HG03097 (cell line): ENCODE measurements around the gene DOCK3.
"Not testable (repeated sequence)": the region's sequence is repeated elsewhere in the genome, so short reads cannot be mapped to it uniquely, and the experiment has no call there.

Experiments
- ATAC-seq: cut with Tn5 transposase; IDR thresholded peaks from one replicate; pipeline ENCODE4 v1.9.1; 2021; ENCODE audit not compliant: unreplicated experiment, low FRiP score

The DOCK3 gene

GRCh38 chr3:50651445-50651844, 23.3 kb upstream of the DOCK3 start:
- no peak for ATAC-seq

GRCh38 chr3:50651920-50652529, 22.7 kb upstream of the DOCK3 start:
- ATAC-seq = no peak

GRCh38 chr3:50652709-50653108, 22.0 kb upstream of the DOCK3 start:
- no peak for ATAC-seq

GRCh38 chr3:50653937-50654595, 20.7 kb upstream of the DOCK3 start:
- no peak for ATAC-seq

- ATAC-seq = no peak
Observed at GRCh38 chr3:50655009-50655830, 19.5 kb upstream of the DOCK3 start.

GRCh38 chr3:50656417-50657195, 18.1 kb upstream of the DOCK3 start:
- ATAC-seq = no peak

GRCh38 chr3:50657407-50657806, 17.3 kb upstream of the DOCK3 start:
- no peak for ATAC-seq

GRCh38 chr3:50657816-50658215, 16.9 kb upstream of the DOCK3 start:
- ATAC-seq = no peak

- no peak for ATAC-seq
Observed at GRCh38 chr3:50658416-50658815, 16.3 kb upstream of the DOCK3 start.

GRCh38 chr3:50658831-50659230, 15.9 kb upstream of the DOCK3 start:
- no peak for ATAC-seq

- no peak for ATAC-seq
Observed at GRCh38 chr3:50660386-50660785, 14.3 kb upstream of the DOCK3 start.

GRCh38 chr3:50661321-50661837, 13.3 kb upstream of the DOCK3 start:
- no peak for ATAC-seq

GRCh38 chr3:50662408-50662807, 12.3 kb upstream of the DOCK3 start:
- no peak for ATAC-seq

GRCh38 chr3:50665081-50665840, 9.5 kb upstream of the DOCK3 start:
- ATAC-seq = no peak

GRCh38 chr3:50665841-50666115, 8.9 kb upstream of the DOCK3 start:
- ATAC-seq = not testable (repeated sequence)

- ATAC-seq = no peak
Observed at GRCh38 chr3:50666837-50667236, 7.9 kb upstream of the DOCK3 start.

- ATAC-seq = no peak
Observed at GRCh38 chr3:50671331-50671730, 3.4 kb upstream of the DOCK3 start.

- no peak for ATAC-seq
Observed at GRCh38 chr3:50672656-50673055, 2.1 kb upstream of the DOCK3 start.

- ATAC-seq = no peak
Observed at GRCh38 chr3:50673931-50674330, 796 bp upstream of the DOCK3 start.
